Coronary artery (tissue), 2 donors: ENCODE measurements around the gene CA7.

ENCODE experiments used
- DNase-seq: peaks from one replicate; pipeline ENCODE4 v3.0.0-alpha.2; 2017; ENCODE audit warnings: low spot score
- H3K27ac ChIP-seq, 2 donors: fragments of 200-600 bp; sonication (generic); one replicate each; pipeline ENCODE4 v1.5.1; 2016 to 2019
- H3K4me3 ChIP-seq: fragments of 200-600 bp; sonication (generic); 2 replicates; pipeline ENCODE4 v1.5.1; 2016; ENCODE audit warnings: mild to moderate bottlenecking, moderate library complexity
- CTCF ChIP-seq: fragments of 200-600 bp; sonication (generic); IDR thresholded peaks from one replicate; pipeline ENCODE4 v1.5.1; 2019; ENCODE audit warnings: antibody characterized with exemption

The CA7 gene

GRCh38 chr16:66832661-66833305 lies 11.4 kb upstream of the CA7 start:
- Histone ChIP-seq H3K4me3 (no peak overlapping the region), H3K27ac (no peak overlapping the region)
- no peak for DNase-seq
- TF ChIP-seq CTCF = no peak

- no peak for DNase-seq
- Histone ChIP-seq H3K27ac (no peak overlapping the region), H3K4me3 (no peak overlapping the region)
- TF ChIP-seq CTCF = no peak
Observed at GRCh38 chr16:66834746-66835145, 9.5 kb upstream of the CA7 start.

GRCh38 chr16:66840883-66841282 lies 3.3 kb upstream of the CA7 start:
- Histone ChIP-seq H3K27ac (no peak overlapping the region), H3K4me3 (no peak overlapping the region)
- TF ChIP-seq CTCF = no peak
- no peak for DNase-seq

- DNase-seq = no peak
- Histone ChIP-seq H3K27ac (no peak overlapping the region), H3K4me3 (no peak overlapping the region)
- TF ChIP-seq CTCF = no peak
Observed at GRCh38 chr16:66841366-66841765, 2.8 kb upstream of the CA7 start.

- H3K27ac ChIP-seq = no peak overlapping the region
- no peak for DNase-seq
- no peak for TF ChIP-seq CTCF
- no peak overlapping the region for H3K4me3 ChIP-seq
Observed at GRCh38 chr16:66842765-66843164, 1.4 kb upstream of the CA7 start.

- no peak overlapping the region for H3K4me3 ChIP-seq
- no peak for TF ChIP-seq CTCF
- no peak overlapping the region for H3K27ac ChIP-seq
- no peak for DNase-seq
Observed at GRCh38 chr16:66843191-66843590, 1.0 kb upstream of the CA7 start.

GRCh38 chr16:66844009-66844341 lies 239 bp upstream of the CA7 start:
- no peak for TF ChIP-seq CTCF

More at GRCh38 chr16:66844009-66844341, 239 bp upstream of the CA7 start:
- peak overlapping the region; percentile 69 for H3K4me3 ChIP-seq
- no peak for DNase-seq
- H3K27ac ChIP-seq = no peak overlapping the region
